Vagina (tissue), 2 donors: Measurements from ENCODE around the gene TPRN. TPM values are rescaled to one million over a fixed set of nuclear protein-coding genes. Genes with fewer than 3 reads are reported as not detected.

ENCODE experiments used
- DNase-seq, 2 donors: peaks; one replicate each; pipeline ENCODE4 v3.0.0-alpha.2; 2017; ENCODE audit errors: extremely low spot score in 2 of 2
- H3K27ac ChIP-seq: fragments of 200-600 bp; sonication (generic); one replicate; pipeline ENCODE4 v1.5.1; 2019
- H3K27me3 ChIP-seq: fragments of 200-600 bp; sonication (generic); one replicate; pipeline ENCODE4 v1.5.1; 2019
- H3K36me3 ChIP-seq, 2 donors: fragments of 200-600 bp; sonication (generic); one replicate each; pipeline ENCODE4 v1.5.1; 2017 to 2019
- H3K4me1 ChIP-seq: fragments of 200-600 bp; sonication (generic); one replicate; pipeline ENCODE4 v1.5.1; 2019
- H3K4me3 ChIP-seq, 2 donors: fragments of 200-600 bp; sonication (generic); 1 replicate in 1 of 2; 2 replicates in 1 of 2; pipeline ENCODE4 v1.5.1; 2016 to 2019
- H3K9me3 ChIP-seq: fragments of 200-600 bp; sonication (generic); one replicate; pipeline ENCODE4 v1.5.1; 2019
- CTCF ChIP-seq, 3 experiments: fragments of 450-650 bp in 2 of 3; fragments of 200-600 bp in 1 of 3; sonication (generic) in 1 of 3; IDR thresholded peaks; one replicate each; pipeline ENCODE4 v1.5.1; 2017 to 2019; ENCODE audit warnings: antibody characterized with exemption in 3 of 3, mild to moderate bottlenecking in 2 of 3, moderate library complexity in 2 of 3
- POLR2A ChIP-seq, 2 donors: fragments of 450-650 bp; IDR thresholded peaks; one replicate each; pipeline ENCODE4 v1.6.1; 2017; ENCODE audit warnings: antibody characterized with exemption in 2 of 2, mild to moderate bottlenecking in 2 of 2, moderate library complexity in 2 of 2
- POLR2AphosphoS5 ChIP-seq, 2 donors: sonication (generic); formaldehyde crosslinking; IDR thresholded peaks; one replicate each; pipeline ENCODE4 v1.9.0; 2017; ENCODE audit warnings: antibody characterized with exemption in 2 of 2, mild to moderate bottlenecking in 2 of 2, low read depth in 1 of 2; ENCODE audit not compliant: insufficient read depth in 1 of 2
- intact Hi-C: fragments of 100-400 bp; cut with DNase I; formaldehyde crosslinking; loops from one replicate; pipeline ENCODE4 v1.15.1; 2023
- total RNA-seq: library from RNA; depleted of rRNA; stranded (reverse); fragments of >200 nt; gene quantifications from one replicate; pipeline ENCODE4 v1.2.3, GENCODE V29; 2016

Gene TPRN
- total RNA-seq, 1 donor from 2014 or later, result 6.9 TPM

DNA sequence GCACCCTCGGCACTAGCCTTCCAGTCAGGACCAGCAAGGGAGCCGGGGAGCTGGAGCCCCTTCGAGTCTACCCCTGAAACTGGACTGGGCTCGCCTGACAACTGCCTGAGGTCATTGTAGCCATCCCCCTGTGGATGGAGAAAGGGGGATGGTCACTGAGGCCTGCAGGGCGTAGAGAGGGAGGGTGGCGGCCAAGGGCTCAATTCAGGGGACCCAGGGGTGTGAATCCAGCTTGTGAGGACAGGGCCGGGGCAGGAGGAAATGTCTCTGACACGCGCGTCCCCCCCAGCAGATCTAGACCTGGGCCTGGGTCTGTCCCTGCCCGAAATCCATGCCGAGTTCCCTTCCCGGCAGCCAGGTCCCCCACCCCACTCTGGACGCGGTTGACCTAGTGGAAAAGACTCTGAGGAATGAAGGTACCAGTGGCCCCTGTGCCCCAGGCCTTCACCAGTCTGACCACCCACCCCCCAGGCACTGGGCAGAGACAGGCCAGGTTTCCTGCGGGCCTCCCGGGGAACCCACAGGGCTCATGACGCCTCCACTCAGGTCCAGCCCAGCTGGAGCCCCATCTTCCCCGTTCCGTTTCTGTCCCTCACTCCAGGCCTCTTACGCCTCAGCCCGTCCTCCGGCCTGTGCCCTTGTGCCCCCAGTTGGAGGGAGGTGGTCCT, 31.0 kb upstream of the TPRN start:
- Histone ChIP-seq H3K36me3 (no peaks in the 10 kb centered on the region), H3K4me3 (no peak overlapping the region), H3K4me1 (peaks cover 22% of the 10 kb centered on the region), H3K9me3 (no peaks in the 10 kb centered on the region), H3K27me3 (peaks cover 4% of the 10 kb centered on the region), H3K27ac (no peak overlapping the region)
- no peak for DNase-seq
- intact Hi-C loops, result no loop called here
- no peak for TF ChIP-seq POLR2AphosphoS5 (IDR thresholded peaks at IDR 0.05; ENCODE audit: insufficient read depth in 1 of 2, low read depth in 1 of 2)
- TF ChIP-seq POLR2A (IDR thresholded peaks at IDR 0.05), result no peak
- TF ChIP-seq CTCF (IDR thresholded peaks at IDR 0.05), result no peak

DNA sequence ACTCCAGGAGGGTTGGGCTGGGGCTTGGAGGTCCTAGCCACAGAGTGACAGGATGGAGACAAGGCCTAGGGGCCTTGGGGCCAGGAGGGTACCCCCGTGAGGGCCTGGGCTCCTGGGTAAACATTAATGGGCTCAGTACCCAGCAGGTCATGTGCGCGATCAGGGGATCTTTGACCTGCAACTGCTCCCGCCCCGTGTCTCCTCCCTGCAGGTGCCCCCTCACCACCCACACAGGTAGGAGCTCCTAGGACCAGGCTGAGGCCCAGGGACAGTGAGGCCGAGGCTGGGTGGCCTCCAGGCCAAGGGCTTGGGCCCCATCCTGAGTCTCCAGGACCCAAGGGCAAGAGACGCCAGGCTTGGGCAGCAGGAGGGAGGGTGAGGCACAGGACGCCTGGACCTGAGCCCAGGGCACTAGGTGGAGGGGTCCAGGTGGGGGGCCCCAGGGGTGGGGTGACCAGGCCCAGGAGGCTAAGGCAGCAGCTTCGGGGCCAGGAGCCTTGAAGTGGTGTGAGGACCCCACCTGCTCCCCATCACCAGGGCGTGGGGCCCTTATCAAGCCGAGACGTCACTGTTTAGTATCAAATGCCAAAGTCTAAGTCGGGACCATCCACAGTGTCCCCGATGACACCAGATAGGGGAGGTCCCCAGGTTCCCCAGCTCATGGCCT, 30.3 kb upstream of the TPRN start, which contains the start of gene SLC34A3:
Gene SLC34A3 (plus strand): TSS at position 197 of the 667 bp plus-strand sequence. CDS start 802 bp downstream, outside the sequence.
- Histone ChIP-seq H3K4me3 (no peak within 1 kb of the TSS), H3K9me3 (no peaks in the 10 kb centered on the region), H3K27ac (no peak within 1 kb of the TSS), H3K4me1 (peaks cover 15% of the 10 kb centered on the region), H3K27me3 (peaks cover 4% of the 10 kb centered on the region), H3K36me3 (no peaks in the 10 kb centered on the region)
- intact Hi-C loops, result no loop called here
- TF ChIP-seq POLR2AphosphoS5 (IDR thresholded peaks at IDR 0.05; ENCODE audit: insufficient read depth in 1 of 2, low read depth in 1 of 2) (no peak), CTCF (IDR thresholded peaks at IDR 0.05) (no peak), POLR2A (IDR thresholded peaks at IDR 0.05) (no peak)
- DNase-seq, result no peak

GRCh38 chr9:137229903-137230704, 29.6 kb upstream of the TPRN start:
- Histone ChIP-seq H3K27me3 (peaks cover 4% of the 10 kb centered on the region), H3K9me3 (no peaks in the 10 kb centered on the region), H3K4me3 (no peak overlapping the region), H3K4me1 (peaks cover 11% of the 10 kb centered on the region), H3K27ac (no peak overlapping the region), H3K36me3 (no peaks in the 10 kb centered on the region)
- TF ChIP-seq POLR2A (IDR thresholded peaks at IDR 0.05), result no peak
- no peak for TF ChIP-seq CTCF (IDR thresholded peaks at IDR 0.05)
- no peak for DNase-seq
- intact Hi-C loops, result loop anchor here (5.0 kb wide), 2 partner anchors 38 to 127 kb away; no protein-coding TSS in a partner anchor

- Histone ChIP-seq H3K27ac (no peak overlapping the region), H3K36me3 (no peaks in the 10 kb centered on the region), H3K4me1 (peaks cover 14% of the 10 kb centered on the region), H3K4me3 (no peak overlapping the region), H3K27me3 (peaks cover 4% of the 10 kb centered on the region), H3K9me3 (no peaks in the 10 kb centered on the region)
- no peak for TF ChIP-seq CTCF (IDR thresholded peaks at IDR 0.05)
- TF ChIP-seq POLR2AphosphoS5 (IDR thresholded peaks at IDR 0.05; ENCODE audit: insufficient read depth in 1 of 2, low read depth in 1 of 2), result no peak
- TF ChIP-seq POLR2A (IDR thresholded peaks at IDR 0.05), result no peak
- intact Hi-C loops, result loop anchor here (5.0 kb wide), 2 partner anchors 37 to 128 kb away; no protein-coding TSS in a partner anchor
- no peak for DNase-seq
Measured at GRCh38 chr9:137228968-137229896, 28.7 kb upstream of the TPRN start.
